ENCODE data around the gene P2RX7.
"Not testable (repeated sequence)": the region's sequence is repeated elsewhere in the genome, so short reads cannot be mapped to it uniquely, and the experiment has no call there.

Gene P2RX7

GRCh38 chr12:121139286-121139685, 6.6 kb downstream of the P2RX7 start:
- no peak for DNase-seq

GRCh38 chr12:121142171-121142950, 9.7 kb downstream of the P2RX7 start:
- no peak for DNase-seq

DNA sequence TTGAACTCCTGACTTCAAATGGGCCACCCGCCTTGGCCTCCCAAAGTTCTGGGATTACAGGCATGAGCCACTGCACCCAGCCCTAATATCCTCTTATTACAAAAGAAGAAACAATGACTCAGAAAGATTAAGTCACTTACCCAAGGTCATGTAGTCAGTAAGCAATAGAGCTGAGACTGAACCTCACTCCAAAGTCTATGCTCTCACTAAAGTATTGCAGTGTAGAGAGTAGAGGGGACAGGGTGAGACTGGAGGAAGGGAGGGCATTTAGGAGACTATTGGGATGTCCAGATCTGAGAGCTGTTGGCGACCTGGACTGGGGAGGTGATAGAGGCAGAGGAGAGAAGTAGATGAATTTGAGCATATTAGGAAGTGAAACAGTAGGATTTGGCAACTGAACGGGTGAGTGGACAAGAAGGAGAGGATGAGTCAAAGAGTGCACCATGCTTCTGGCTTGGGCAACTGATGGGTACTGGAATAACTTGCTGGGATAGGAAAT, 11.8 kb downstream of the P2RX7 start:
- DNase-seq: no peak

- no peak for DNase-seq
Measured at GRCh38 chr12:121145221-121145620, 12.5 kb downstream of the P2RX7 start.

- not testable (repeated sequence) for DNase-seq
Measured at GRCh38 chr12:121149289-121149688, 16.6 kb downstream of the P2RX7 start.

DNA sequence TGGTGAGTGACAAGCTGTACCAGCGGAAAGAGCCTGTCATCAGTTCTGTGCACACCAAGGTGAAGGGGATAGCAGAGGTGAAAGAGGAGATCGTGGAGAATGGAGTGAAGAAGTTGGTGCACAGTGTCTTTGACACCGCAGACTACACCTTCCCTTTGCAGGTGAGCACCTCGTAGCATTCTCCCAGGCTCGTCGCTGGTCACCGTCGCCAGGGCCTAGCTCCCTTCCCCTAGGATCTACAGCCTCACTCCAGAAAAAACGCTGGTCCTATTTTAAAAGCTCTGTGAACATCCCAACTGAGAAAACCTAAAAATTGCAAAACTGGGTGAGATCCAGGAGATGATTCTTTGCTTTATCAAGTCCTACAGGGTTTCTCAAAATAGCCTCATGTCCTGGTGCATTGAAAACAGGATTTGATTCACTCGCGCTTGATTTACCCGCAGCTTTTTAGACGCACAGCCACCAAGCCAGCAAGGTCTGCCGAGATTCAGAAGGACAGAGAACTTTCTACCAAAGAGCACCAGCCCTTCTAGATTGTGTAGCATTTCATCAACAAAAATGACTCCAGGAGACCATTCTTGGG, 22.2 kb downstream of the P2RX7 start:
- DNase-seq: no peak

GRCh38 chr12:121156365-121156764, 23.7 kb downstream of the P2RX7 start:
- no peak for DNase-seq

GRCh38 chr12:121158085-121158484, 25.4 kb downstream of the P2RX7 start:
- DNase-seq: no peak

- DNase-seq: not testable (repeated sequence)
Measured at GRCh38 chr12:121158728-121159351, 26.2 kb downstream of the P2RX7 start.

DNA sequence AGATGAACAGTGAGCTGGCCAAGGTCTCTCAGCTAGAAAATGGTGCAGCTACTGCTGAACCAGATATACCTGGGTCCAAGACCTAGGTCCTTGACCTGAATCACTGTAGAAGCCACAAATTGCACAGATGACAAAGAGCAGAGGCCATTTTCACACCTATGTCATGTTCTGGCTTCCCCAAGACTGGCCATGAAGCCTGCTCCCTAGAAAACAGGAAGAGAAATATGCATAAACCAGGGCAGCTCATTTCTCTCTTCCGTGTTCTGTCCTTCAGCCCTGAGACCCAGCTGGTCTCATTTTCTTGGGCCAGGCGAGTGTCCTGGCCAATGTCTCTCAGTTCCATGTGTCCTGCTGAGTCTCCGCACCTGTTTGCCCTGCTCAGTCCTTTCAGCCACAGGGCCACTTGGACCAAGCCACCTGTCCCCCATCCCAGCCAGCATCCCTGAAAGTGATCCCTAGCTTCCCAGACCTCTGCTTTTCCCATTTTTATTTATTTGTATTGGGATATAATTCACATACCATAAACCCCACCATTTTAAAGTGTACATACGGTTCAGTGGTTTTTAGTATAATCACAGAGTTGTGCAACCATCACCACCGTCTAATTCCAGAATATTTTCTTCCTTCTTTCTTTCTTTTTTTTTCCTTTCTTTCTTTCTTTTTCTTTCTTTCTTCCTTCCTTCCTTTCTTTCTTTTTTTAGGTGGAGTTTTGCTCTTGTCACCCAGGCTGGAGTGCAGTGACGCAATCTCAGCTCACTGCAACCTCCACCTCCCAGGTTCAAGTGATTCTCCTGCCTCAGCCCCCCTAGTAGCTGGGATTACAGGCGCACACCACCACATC, 27.0 kb downstream of the P2RX7 start:
- no peak for DNase-seq

DNA sequence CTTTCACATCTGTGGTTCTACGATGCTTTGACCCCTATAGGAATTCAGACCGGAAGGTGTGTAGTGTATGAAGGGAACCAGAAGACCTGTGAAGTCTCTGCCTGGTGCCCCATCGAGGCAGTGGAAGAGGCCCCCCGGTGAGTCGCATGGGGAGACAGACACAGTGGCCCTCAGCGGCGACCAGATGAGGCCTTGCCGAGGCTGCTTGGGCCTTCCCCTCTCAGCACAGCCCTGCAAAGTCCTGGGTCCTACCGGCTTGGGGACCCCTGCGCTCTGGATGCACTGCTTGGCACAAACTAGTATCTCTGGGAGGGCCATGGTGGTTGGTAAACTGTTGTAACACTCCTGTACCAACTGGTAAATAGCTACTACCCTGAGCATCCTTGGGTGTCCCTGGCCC, 29.7 kb downstream of the P2RX7 start:
- DNase-seq: no peak

GRCh38 chr12:121162985-121163384, 30.3 kb downstream of the P2RX7 start:
- DNase-seq: no peak

DNA sequence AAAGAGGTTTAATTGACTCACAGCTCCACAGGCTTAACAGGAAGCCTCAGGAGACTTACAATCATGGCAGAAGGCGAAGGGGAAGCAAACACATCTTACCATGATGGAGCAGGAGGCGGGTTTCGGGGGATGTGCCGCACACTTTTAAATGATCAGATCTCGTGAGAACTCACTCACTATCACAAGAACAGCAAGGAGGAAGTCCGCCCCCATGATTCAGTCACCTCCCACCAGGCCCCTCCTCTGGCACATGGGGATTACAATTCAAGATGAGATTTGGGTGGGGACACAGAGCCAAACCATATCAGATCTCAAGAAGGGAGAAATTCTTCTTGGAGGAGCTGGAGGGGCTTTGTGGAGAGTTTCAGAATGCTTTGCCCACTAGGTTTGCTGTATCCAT, 32.2 kb downstream of the P2RX7 start:
- DNase-seq: not testable (repeated sequence)

DNA sequence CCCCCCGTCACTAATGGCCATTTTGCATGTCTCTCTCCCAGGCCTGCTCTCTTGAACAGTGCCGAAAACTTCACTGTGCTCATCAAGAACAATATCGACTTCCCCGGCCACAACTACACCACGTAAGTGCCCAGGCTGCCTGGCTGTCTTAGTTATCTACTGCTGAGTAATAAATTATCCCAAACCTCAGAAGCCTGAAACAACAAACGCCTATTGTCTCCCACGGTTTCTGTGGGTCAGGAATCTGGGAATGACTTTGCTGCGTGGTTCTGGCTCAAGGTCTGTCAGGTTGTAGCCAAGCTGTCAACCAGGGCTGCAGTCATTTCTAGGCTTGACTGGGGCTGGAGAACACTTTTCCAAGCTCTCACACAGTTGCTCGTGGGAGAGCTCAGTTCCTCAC, 32.6 kb downstream of the P2RX7 start:
- DNase-seq: no peak

- no peak for DNase-seq
Measured at GRCh38 chr12:121166356-121166755, 33.7 kb downstream of the P2RX7 start.

- DNase-seq: no peak
Measured at GRCh38 chr12:121167232-121167820, 34.6 kb downstream of the P2RX7 start.

DNA sequence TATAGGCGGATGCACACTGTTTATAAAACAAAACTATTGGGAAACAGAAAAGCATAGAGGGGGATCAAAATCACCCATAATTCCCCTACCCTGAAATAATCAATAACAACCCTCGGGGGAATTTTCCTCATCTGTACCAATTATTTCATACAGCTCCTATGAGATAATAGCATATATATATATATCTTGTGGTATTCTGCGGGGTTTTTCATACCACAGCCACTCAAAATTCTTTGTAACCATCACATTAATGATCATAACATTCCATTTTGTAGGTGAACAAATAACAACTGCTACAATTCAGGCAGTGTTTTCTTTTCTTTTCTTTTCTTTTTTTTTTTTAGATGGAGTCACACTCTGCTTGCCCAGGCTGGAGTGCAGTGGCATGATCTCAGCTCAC, 35.3 kb downstream of the P2RX7 start:
- DNase-seq: no peak

- DNase-seq: no peak
Measured at GRCh38 chr12:121170151-121170550, 37.5 kb downstream of the P2RX7 start.

GRCh38 chr12:121170611-121171260, 38.1 kb downstream of the P2RX7 start:
- no peak for DNase-seq

DNA sequence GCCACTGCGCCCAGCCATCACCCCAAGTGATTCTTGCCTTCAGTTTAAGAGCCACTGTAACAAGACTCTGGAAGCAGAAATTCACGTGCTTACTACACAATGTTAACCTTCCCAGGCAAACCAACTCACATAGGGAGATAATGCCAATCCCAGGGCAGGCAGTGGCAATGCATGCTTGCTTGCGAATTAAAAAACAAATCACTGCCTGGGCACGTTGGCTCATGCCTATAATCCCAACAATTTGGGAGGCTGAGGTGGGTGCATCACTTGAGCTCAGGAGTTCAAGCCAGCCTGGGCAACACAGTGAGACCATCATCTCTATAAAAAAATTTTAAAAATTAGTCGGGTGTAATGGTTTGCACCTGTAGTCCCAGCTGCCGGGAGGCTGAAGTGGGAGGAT, 39.5 kb downstream of the P2RX7 start:
- no peak for DNase-seq

DNA sequence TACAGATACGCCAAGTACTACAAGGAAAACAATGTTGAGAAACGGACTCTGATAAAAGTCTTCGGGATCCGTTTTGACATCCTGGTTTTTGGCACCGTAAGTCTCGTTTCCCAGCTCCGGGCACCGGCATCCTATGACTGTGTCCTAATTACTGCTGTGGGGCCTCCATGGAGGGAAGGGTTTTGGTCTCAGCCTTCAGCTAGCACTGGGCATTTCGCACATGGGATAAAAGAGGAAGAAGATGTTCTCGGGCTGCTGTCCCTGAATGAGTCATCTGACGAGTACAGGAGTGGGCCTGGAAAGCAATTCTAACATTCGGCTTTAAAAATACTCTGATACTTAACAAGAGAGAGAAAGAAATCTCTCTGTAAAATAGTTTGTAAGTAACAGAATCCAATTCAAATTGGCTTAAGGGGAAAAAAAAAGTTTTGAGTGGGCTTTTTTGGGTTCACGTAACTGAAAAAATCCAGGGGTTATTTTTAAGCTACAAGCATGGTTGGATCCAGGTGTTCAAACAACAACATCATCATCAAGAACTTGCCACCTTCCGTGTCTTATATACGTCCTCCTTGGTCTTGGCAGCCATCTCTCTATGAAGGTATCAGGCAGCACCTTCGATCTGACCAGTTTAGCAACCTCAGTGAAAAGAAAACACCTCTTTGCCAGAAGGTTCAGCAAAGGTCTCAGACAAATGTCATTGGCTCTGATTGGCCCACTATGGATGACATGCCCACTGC, 42.9 kb downstream of the P2RX7 start:
- DNase-seq: no peak
